NCI-H146 treated with DMSO at 0.1 percent for 48 hours (cell line): ENCODE measurements around the gene CDK5R1.
"Not testable (repeated sequence)": the region's sequence is repeated elsewhere in the genome, so short reads cannot be mapped to it uniquely, and the experiment has no call there.

ENCODE experiments used
- DNase-seq: peaks from one replicate; lab custom pipeline; 2025; ENCODE audit not compliant: unreplicated experiment; lab: John Stamatoyannopoulos, UW

CDK5R1 gene

DNA sequence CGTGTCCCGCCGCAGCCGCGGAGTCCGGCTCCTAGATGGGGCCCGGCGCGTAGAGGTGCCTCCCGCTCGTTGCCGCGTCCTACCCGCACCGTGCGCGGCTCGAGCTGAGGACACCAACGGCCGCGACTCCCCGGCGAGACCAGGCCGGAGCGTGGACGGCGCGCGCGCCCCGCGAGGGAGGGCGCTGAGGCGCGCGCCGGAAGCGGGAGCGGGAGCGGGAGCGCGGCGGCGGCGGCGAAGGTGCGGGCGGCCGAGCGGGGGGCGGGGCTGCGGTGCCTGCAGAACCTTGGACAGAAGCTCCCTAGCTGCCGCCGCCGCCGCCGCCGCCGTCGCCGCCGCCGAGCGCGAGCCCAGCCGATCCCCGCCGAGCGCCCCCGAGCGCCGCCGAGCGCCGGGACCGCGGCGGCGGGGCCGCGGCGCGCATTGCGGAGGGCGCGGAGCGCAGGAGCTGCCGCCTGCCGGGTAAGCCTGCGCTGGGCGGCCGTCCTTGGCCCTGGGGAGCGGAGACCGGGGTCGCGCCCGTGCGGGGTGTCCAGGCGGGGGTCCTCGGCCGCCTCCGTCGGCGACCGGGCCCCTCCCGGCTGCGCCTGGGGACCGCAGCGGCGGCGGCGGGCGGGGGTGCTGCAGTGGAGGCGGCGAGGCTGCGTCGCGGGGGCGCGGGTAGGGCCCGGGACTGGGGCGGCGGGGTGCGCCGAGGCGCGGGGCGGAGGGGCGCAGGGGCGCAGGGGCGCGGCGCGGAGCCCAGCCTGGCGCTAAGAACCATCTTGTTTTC is at the start of gene CDK5R1:
CDK5R1 (plus strand) TSS at position 293 of the 772 bp plus-strand sequence. CDS start 628 bp downstream, outside the sequence.
- peak; percentile 32 for DNase-seq

DNA sequence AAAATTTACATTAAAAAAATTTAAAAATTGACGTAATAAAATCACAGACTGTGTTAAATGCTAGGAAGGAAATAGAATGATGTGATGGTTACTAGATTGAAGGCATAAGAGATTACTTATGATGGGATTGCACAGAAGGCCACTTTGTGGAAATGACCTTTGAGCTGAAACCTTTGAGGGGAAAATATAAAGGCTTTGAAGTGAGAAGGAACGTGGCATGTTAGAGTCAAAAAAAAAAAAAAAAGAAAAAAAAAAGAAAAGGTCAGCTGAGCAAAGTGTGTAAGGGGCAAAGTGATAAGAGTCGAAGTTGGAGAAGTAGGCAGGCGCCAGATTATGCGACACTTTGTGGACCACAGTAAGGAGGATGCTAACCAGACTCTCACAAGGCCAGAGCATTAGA is 46.1 kb upstream of the CDK5R1 start:
- DNase-seq = no peak

DNA sequence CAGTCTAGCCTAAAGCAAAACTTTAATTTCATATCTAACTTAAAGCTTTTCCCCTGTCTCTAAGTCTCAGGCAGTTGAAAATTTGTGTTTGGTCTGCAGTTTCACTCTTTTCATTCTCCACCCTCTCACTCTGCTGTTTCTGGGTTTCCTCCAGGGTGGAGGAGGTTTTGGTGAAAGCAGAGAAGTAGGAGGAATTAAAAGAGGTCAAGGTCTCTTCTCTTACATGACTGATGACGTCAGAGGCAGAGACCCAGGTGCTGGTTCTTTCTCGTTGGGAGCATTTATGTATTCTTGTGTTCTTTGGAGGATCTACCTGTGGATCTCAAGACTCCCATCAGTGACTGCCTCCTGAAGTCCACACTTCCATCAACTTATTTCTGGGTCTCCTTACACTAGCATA is 44.9 kb upstream of the CDK5R1 start:
- no peak for DNase-seq

DNA sequence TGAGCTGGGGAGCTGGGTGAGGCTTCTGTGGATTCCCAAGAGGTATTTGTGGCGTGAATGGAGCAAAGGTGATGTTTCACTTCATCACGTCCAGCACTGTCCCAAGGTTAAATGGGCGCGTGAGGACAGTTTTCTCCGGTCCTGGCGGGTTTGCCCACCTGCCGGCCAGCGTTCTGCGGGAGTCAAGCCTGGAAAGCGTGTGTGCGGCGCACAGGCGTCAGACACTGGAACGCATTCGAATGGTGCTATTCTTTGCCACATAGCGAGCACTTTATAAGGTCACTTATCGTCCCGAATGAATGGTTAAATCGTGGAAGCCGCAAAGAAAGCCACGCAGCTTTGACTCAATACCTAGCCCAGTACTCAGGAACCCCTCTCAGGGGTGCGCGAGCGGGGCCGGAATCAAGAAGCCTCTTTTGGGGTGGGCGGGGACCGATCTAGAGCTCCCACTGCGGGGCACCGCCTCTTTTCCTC is 42.9 kb upstream of the CDK5R1 start:
- DNase-seq = peak; percentile 55

DNA sequence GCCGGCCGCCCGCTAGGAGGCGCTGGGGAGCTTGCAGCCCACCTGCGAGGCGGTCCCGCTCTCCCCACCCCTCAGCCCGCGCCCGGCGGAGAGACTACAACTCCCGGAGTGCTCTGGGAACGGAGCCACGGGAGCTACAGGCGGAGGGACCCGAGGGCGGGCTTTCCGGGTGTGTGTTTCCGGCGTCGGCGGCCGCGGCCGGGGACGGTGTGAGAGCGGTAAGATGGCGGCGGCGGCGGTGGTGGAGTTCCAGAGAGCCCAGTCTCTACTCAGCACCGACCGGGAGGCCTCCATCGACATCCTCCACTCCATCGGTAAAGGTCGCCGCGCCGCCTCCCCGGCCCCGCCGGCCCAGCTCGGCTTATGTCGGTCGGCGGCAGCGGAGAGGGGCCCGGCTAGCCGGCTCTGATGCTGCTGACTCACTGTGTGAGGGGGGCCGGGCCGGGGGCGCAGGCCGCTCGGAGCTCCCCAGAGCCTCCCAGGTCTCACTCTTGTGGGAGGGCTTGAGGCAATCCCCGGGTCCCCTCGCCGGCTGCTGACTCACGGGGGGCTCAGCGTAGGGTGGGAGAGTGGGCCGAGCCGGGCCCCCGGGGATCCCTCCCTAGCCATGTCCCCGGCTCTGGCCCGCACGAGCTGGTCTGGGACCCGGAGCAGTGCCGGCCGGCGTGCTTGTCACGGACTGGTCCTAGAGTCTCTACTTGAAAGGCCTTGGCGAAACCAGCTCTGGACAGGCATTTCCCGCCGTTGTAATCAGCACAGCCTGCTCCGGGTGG is 42.3 kb upstream of the CDK5R1 start, which contains the start of gene PSMD11:
PSMD11 (plus strand) TSS at position 210 of the 773 bp plus-strand sequence; CDS start at position 224, 14 bp downstream.
- peak; percentile 83 for DNase-seq

DNA sequence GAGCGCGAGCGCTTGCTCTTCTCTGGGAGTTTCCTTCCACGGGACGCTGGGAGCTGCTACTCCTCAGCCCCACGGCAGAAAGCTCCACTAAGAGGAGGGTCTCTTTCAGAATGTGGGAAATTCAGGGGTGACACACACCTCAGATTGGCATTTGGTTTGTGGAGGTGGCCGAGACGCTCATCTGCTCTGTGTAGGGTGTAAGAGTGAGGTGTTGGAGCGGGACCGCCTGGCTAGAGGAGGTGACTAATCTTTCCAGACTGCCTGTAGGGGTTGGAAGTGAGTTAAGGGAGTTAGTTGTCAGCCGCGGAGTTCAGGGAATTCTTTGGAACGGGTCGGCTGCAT is 41.7 kb upstream of the CDK5R1 start:
- DNase-seq = no peak

DNA sequence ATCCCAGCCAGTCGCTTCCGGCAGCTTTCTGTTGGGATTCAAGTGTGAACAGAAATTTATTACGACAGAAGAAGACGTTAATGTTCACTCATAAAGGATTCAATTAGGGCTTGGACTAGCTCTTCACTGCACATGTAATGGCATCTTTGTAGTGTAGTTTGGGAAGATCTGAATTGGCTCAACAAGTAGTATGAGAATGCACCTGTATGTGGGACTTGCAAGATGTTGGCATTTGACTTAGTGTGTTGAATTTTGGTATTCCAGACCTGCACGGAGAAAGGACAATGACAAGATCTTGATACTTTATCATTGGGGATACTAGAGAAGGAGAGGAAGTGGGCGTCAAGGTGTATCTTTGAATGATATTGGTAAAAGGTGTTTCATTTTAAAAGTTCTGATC is 41.3 kb upstream of the CDK5R1 start:
- DNase-seq = no peak

DNA sequence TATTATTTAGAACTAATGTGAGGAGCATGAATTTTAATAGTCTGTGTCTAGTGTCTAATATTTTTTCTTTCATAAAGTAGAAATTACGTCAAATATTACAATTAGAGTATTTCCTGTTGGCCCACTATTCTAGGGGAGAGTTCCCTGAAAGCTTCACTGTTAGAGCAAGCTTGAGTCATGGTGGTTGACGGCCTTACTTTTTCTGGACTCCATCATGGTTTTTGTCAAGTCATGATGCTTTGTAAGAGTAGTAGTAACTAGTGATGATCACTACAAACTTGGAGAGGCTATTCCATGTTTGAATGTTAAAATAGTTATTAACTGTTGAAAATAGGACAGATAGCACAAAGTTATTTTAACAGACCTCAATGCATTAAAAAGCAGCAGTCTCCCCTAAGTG is 40.8 kb upstream of the CDK5R1 start:
- no peak for DNase-seq

DNA sequence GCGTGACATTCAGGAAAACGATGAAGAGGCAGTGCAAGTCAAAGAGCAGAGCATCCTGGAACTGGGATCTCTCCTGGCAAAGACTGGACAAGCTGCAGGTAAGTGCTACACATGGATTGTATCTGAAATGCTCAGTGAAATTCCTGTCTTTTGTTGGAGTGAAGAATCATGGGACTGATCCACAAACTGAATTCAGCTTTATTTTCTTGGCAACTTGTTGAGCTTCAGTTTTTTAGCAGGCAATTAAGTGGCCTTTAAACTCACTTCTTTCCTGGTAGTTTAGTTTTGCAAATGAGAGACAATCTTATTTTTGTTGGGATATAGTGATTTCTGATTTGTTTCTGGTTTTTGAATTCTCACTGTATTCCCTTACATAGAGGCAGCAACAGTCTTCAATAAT is 39.8 kb upstream of the CDK5R1 start:
- no peak for DNase-seq

DNA sequence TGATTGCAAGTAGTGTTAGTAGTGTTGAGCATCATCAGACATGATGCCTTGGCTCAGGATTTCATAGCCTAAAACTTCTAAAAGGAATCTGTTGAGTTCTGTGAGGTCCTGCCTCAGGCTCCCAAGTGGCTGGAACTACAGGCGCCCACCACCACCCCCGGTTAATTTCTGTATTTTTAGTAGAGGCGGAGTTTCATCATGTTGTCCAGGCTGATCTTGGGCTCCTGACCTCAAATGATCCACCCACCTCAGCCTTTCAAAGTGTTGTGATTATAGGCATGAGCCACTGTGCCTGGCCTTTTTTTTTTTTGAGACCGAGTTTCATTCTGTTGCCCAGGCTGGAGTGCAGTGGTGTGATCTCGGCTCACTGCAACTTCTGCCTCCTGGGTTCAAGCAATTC is 36.8 kb upstream of the CDK5R1 start:
- DNase-seq = no peak

DNA sequence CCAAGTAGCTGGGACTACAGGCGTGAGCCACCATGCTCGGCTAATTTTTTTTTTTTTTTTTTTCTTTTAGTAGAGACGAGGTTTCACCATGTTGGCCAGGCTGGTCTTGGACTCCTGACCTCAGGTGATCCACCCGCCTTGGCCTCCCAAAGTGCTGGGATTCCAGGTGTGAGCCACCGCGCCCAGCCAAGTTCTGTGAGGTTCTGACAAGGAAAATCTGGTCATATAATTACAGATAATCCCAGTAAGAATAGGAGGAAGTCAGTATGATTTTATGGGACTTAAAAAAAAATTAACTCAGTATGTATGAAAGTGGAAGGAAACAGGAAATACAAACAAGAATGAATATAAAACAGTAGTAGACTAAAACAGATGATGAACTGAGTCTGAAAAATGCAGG is 36.4 kb upstream of the CDK5R1 start:
- not testable (repeated sequence) for DNase-seq

DNA sequence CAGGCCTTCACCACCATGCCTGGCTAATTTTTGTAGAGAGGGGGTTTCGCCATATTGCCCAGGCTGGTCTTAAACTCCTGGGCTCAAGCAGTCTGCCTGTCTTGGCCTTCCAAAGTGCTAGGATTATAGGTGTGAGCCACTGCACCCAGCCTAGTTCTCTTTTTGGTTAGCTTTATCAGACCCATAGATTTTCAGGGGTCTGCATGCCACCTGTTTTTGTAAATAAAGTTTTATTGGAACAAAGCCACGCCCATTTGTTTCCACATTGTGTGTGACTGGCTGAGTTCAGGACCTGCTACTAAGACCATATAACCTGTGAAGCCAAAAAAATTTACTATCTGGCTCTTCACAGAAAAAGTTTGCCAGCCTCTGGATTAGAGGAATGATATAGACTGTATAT is 34.9 kb upstream of the CDK5R1 start:
- no peak for DNase-seq

DNA sequence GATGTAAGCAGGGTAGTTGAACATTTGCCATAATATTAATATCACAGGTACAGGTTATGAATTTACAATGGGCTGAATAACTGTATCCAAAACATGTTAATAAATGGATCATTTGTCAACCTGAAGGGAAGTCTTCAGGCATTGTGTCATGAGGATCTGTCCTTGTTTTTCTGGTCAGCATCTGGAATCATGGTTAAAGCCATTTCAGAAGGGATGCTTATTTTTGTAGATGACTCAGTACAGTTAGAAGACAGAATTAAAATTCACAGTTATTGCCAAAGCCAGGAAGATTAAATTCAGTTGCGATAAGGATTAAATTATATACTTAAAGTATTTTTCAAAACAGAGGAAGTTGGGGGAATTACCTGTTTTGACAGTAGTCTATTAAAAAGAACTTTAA is 34.5 kb upstream of the CDK5R1 start:
- no peak for DNase-seq

DNA sequence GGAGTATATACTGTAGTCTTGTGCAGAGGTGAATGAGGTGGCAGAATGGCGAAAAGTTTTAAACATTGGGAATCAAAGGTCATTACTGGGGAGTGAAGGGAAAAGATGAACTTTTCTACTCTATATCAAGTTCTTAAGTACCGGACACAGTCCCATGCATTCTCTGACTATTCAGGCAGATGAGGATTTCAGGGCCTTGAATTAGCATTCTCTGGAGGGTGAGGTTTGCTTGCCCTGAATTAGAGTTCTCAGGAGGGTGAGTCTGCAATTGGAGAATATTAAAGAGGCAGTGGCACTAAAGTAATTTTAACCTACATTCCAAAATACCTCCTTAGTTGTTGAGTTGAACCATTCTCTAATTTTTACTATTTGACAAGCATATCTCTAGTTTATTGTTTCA is 33.4 kb upstream of the CDK5R1 start:
- no peak for DNase-seq

DNA sequence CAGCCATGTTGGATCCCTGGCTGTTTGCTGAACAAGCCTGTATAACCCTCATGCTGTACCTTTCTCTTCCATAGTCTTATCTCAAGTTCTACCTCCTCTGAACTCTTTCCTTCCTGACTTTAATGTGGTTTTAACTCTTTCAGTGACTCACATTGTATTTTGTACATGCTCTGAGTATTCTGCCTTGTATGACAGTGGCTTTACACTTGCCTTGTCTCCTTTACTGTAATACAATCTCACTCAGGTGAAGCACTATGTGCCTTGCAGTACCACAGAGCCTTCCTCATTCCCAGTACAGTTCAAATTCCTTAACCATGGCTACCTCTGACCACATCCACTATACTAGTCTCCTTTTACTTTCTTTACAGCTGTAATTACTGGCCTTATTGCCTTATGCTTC is 28.4 kb upstream of the CDK5R1 start:
- no peak for DNase-seq

DNA sequence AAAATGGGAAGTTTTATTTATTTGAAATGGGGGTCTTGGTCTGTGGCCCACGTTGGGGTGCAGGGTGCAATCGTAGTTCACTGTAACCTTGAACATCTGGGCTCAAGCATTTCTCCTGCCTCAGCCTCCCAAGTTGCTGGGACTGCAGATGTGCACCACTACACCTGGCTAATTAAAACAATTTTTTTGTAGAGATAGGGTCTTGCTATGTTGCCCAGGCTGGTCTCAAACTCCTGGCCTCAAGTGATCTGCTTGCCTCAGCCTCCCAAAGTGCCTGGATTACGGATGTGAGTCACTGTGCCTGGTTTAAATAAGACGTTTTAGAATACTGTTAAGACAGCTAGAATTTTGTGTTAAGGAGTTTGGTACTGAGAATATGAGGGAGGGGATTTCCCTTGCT is 26.7 kb upstream of the CDK5R1 start:
- DNase-seq = no peak

DNA sequence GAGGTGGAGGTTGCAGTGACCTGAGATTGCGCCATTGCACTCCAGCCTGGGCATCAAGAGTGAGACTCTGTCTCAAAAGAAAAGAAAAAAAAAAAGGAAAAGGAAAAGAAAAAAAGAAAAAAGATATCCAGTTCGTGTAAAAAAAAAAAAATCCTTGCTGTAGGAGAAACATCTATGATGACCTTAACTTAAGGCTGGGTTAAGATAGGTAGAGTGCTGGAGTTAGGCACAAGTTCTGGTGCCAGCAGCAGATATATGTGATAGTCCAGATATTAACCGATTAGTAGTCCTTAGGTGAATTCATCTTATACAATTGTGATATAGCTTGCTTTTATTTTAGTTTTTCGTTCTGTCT is 25.3 kb upstream of the CDK5R1 start:
- no peak for DNase-seq

DNA sequence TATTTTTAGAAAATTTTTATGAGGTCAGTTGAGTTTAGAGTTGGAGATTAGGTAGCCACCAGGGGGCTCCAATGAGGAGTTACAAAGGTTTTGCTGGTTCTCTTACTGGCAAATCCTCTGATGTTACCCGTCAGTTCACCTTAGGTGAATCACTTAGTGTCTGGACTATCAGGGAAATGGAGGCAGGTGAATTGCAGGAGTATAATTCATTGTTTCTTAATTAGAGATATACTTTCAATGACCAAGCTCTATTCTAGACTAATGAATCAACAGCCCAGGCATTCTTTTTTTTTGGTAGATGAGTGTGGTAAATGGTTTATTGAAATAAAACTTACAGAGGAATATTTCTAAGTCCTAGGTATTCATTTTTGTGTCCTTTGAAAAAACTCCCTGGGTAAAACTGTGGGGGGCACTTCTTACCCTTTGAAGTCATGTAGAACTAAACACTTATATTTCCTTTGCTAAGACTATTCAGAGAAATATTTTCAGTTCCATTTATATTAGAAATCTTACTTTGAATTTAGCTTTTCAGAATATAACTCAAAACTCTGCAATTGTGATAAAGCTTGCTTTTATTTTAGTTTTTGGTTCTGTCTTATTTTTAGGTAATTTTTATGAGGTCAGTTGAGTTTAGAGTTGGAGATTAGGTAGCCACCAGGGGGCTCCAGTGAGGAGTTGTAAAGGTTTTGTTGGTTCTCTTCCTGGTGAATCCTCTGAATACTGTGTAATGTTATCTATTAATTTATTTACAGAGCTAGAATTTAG is 24.8 kb upstream of the CDK5R1 start:
- peak; percentile 31 for DNase-seq

DNA sequence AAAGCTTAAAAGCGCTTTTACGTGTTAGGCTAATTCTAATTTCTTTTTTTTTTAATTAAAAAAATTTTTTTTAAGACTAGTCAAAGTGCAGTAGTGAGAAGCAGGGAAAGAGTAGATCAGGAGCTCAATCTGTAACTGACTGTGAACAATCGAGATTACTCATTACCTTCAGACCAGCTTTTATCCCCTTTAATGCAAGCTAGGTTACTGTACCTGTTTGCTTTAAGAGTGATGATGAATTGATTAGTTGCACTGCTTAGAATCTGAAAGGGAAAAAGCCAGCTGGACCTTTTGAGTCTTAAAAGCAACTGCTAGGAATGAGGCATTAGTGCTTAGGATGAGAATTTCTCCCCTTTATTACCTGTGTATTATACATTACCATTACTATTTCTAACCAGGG is 23.5 kb upstream of the CDK5R1 start:
- DNase-seq = no peak

DNA sequence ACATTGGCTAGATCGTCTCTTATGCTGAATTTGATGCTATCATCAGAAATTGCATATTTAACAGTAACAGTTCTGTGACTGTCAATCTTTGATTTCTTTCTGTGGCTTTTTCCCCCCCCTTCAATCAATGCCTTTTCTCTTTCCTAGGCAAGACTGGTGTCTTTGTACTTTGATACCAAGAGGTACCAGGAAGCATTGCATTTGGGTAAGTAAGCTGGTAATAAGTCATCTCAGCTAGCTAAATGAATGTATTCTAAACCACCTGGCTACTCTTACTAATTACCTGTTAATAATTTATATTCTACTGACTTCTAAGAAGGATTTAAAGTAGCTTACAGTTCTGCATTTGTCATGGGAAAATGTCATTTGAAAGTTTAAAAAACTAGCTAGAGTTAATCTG is 22.4 kb upstream of the CDK5R1 start:
- no peak for DNase-seq

DNA sequence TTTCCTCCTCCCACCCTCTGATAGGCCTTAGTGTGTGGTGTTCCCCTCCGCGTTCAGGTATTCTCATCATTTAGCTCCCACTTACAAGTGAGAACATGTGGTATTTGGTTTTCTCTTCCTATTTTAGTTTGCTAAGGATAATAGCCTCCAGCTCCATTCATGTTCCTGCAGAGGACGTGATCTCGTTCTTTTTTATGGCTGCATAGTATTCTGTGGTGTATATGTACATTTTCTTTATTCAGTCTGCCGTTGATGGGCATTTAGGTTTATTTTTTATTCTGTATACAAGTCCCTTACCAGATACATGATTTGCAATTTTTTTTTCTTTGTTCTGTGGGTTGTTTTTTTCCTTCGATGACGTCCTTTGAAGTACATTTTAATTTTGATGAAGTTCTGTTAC is 18.8 kb upstream of the CDK5R1 start:
- no peak for DNase-seq
